ENCODE results near the gene PCDHA10. TPM values are rescaled to one million over a fixed set of nuclear protein-coding genes. Genes with fewer than 3 reads are reported as not detected.

PCDHA10 gene
- total RNA-seq, 4 donors from 2014 or later = 0.38 to 5.8 (median 0.46) TPM

DNA sequence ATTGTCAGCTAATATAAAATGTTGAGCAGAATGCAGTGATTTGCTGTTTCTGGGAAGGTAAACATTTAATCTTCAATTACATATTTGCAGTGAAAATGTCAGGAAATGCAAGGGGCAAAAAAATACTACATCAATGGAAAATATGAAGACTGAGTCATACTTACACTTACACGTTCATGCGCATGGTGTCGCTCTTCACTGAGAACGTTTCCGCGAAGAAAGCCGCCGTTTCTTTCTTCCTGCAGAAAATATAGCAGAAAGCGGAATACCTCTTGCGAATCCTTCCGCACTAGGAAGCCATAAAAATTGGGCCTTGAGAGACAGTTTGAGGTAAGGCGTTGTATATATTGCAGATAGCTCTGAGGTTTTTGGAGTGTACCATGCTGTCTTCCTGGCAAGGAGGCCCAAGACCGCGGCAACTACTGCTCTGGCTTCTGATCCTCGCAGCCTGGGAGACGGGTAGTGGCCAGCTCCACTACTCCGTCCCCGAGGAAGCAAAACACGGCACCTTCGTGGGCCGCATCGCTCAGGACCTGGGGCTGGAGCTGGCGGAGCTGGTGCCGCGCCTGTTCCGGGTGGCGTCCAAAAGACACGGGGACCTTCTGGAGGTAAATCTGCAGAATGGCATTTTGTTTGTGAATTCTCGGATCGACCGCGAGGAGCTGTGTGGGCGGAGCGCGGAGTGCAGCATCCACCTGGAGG lies 26.3 kb downstream of the PCDHA10 start, which contains the start of gene PCDHA13:
TSS of gene PCDHA13 (plus strand) at position 236 of the 702 bp plus-strand sequence. CDS start at position 381, 145 bp downstream.
- Histone ChIP-seq H3K4me1 (no peaks in the 10 kb centered on the region), H3K36me3 (no peaks in the 10 kb centered on the region), H3K27ac (no peak within 1 kb of the TSS), H3K9me3 (peaks cover 0 to 21% (median 0%) of the 10 kb centered on the region in 4 donors), H3K27me3 (no peaks in the 10 kb centered on the region), H3K4me3 (no peak within 1 kb of the TSS)
- DNase-seq = no peak
- TF ChIP-seq POLR2A (IDR thresholded peaks at IDR 0.05) = no peak
- TF ChIP-seq, protein P1, sequence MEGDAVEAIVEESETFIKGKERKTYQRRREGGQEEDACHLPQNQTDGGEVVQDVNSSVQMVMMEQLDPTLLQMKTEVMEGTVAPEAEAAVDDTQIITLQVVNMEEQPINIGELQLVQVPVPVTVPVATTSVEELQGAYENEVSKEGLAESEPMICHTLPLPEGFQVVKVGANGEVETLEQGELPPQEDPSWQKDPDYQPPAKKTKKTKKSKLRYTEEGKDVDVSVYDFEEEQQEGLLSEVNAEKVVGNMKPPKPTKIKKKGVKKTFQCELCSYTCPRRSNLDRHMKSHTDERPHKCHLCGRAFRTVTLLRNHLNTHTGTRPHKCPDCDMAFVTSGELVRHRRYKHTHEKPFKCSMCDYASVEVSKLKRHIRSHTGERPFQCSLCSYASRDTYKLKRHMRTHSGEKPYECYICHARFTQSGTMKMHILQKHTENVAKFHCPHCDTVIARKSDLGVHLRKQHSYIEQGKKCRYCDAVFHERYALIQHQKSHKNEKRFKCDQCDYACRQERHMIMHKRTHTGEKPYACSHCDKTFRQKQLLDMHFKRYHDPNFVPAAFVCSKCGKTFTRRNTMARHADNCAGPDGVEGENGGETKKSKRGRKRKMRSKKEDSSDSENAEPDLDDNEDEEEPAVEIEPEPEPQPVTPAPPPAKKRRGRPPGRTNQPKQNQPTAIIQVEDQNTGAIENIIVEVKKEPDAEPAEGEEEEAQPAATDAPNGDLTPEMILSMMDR (IDR thresholded peaks at IDR 0.05) = no peak

DNA sequence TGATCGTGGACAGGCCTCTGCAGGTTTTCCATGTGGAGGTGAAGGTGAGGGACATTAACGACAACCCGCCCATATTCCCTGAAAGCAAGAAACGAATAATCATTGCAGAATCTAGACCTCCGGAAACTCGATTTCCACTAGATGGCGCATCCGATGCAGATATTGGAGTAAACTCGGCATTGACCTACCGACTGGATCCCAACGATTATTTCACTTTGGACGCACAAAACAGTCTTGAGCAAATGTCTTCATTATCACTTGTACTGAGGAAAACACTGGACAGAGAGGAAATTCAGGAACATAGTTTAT lies 26.8 kb downstream of the PCDHA10 start:
- H3K9me3 ChIP-seq = peaks cover 0 to 16% (median 0%) of the 10 kb centered on the region in 4 donors
- no peaks in the 10 kb centered on the region for H3K36me3 ChIP-seq
- DNase-seq = no peak
- no peak for TF ChIP-seq POLR2A (IDR thresholded peaks at IDR 0.05)
- TF ChIP-seq, protein P1 (IDR thresholded peaks at IDR 0.05) = no peak
- H3K4me3 ChIP-seq = no peak overlapping the region
- no peak overlapping the region for H3K27ac ChIP-seq
- H3K4me1 ChIP-seq = no peaks in the 10 kb centered on the region
- H3K27me3 ChIP-seq = no peaks in the 10 kb centered on the region

DNA sequence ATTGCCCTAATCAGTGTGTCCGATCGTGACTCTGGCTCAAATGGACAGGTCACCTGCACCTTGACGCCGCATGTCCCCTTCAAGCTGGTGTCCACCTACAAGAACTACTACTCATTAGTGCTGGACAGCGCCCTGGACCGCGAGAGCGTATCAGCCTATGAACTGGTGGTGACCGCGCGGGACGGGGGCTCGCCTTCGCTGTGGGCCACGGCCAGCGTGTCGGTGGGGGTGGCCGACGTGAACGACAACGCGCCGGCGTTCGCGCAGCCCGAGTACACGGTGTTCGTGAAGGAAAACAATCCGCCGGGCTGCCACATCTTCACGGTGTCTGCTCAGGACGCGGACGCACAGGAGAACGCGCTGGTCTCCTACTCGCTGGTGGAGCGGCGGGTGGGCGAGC lies 27.7 kb downstream of the PCDHA10 start:
- Histone ChIP-seq H3K36me3 (no peaks in the 10 kb centered on the region), H3K27me3 (no peaks in the 10 kb centered on the region), H3K4me1 (no peaks in the 10 kb centered on the region), H3K27ac (no peak overlapping the region), H3K9me3 (peaks cover 0 to 16% (median 0%) of the 10 kb centered on the region in 4 donors), H3K4me3 (no peak overlapping the region)
- no peak for DNase-seq
- no peak for TF ChIP-seq POLR2A (IDR thresholded peaks at IDR 0.05)
- TF ChIP-seq, protein P1 (IDR thresholded peaks at IDR 0.05) = no peak

DNA sequence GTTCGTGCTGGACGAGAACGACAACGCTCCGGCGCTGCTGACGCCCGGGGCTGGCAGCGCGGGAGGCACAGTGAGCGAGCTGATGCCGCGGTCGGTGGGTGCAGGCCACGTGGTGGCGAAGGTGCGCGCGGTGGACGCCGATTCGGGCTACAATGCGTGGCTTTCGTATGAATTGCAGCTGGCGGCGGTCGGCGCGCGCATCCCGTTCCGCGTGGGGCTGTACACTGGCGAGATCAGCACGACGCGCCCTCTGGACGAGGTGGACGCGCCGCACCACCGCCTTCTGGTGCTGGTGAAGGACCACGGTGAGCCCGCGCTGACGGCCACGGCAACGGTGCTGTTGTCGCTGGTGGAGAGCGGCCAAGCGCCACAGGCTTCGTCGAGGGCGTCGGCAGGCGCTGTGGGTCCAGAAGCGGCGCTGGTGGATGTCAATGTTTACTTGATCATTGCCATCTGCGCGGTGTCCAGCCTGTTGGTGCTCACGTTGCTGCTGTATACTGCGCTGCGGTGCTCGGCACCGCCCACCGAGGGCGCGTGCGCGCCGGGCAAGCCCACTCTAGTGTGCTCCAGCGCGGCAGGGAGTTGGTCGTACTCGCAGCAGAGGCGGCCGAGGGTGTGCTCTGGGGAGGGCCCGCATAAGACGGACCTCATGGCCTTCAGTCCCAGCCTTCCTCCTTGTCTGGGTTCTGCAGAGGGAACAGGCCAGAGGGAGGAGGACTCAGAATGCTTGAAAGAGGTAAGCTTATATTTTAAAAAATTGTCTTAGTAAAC lies 28.4 kb downstream of the PCDHA10 start:
- H3K4me1 ChIP-seq = no peaks in the 10 kb centered on the region
- H3K4me3 ChIP-seq = no peak overlapping the region
- H3K27me3 ChIP-seq = no peaks in the 10 kb centered on the region
- no peak overlapping the region for H3K27ac ChIP-seq
- no peaks in the 10 kb centered on the region for H3K36me3 ChIP-seq
- H3K9me3 ChIP-seq = peaks cover 0 to 16% (median 0%) of the 10 kb centered on the region in 4 donors
- no peak for DNase-seq
- TF ChIP-seq, protein P1 (IDR thresholded peaks at IDR 0.05) = no peak
- no peak for TF ChIP-seq POLR2A (IDR thresholded peaks at IDR 0.05)

DNA sequence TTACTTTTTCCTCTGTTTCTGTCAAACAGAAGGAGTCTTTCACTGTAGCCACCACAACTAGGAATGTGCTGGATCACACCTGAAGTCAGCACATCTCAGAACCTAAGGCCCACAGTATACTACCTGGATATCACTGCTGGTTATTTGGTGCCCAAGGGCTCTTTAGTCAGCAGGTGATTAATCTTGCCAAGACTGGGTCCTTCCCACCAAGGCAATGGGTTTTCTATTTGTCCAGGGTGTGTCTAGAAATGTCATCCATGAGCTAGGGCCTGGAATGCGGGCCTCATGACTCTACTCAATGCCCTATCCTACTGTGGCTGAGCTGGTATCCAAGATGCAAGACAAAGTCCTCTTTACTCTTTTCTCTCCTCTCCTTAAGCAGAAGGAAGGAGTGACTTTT lies 60.6 kb downstream of the PCDHA10 start:
- Histone ChIP-seq H3K27me3 (no peaks in the 10 kb centered on the region), H3K27ac (no peak overlapping the region), H3K9me3 (no peaks in the 10 kb centered on the region), H3K4me1 (no peaks in the 10 kb centered on the region), H3K36me3 (no peaks in the 10 kb centered on the region), H3K4me3 (no peak overlapping the region)
- no peak for DNase-seq
- no peak for TF ChIP-seq POLR2A (IDR thresholded peaks at IDR 0.05)
- TF ChIP-seq, protein P1 (IDR thresholded peaks at IDR 0.05) = no peak

Other genes with a start within 250 kb of the PCDHA10 start
- 10 to 100 TPM in 2 of 4 donors, 1 to 10 TPM in 2; 3.3 to 16.0 (median 7.4) TPM for gene CD14, start 222.7 kb upstream of the PCDHA10 start, total RNA-seq
- 10 to 100 TPM; 21.9 to 90.9 (median 42.2) TPM for gene TMCO6, start 216.4 kb upstream of the PCDHA10 start, total RNA-seq
- 10 to 100 TPM; 51.2 to 90.2 (median 69.6) TPM for gene NDUFA2, start 208.3 kb upstream of the PCDHA10 start, total RNA-seq
- gene IK, start 208.1 kb upstream of the PCDHA10 start, total RNA-seq = 100 to 1,000 TPM in 1 of 4 donors, 10 to 100 TPM in 3; 40.5 to 167 (median 82.8) TPM
- 10 to 100 TPM; 31.3 to 66.8 (median 39.7) TPM for gene WDR55, start 191.0 kb upstream of the PCDHA10 start, total RNA-seq
- 1 to 10 TPM in 3 of 4 donors, not detected in 1; 3.7 to 5.0 (median 3.8) TPM for gene DND1, start 182.3 kb upstream of the PCDHA10 start, total RNA-seq
- 10 to 100 TPM; 24.3 to 55.3 (median 46.1) TPM for gene HARS1, start 164.5 kb upstream of the PCDHA10 start, total RNA-seq
- 10 to 100 TPM; 21.5 to 49.6 (median 42.4) TPM for gene HARS2, start 164.4 kb upstream of the PCDHA10 start, total RNA-seq
- 10 to 100 TPM; 17.3 to 21.7 (median 21.1) TPM for gene ZMAT2, start 155.4 kb upstream of the PCDHA10 start, total RNA-seq
- not detected for gene PCDHA1, start 69.8 kb upstream of the PCDHA10 start, total RNA-seq
- gene PCDHA2, start 61.0 kb upstream of the PCDHA10 start, total RNA-seq = not detected
- gene PCDHA3, start 54.8 kb upstream of the PCDHA10 start, total RNA-seq = under 1 TPM in 1 of 4 donors, not detected in 3; 0.27 TPM
- gene PCDHA4, start 48.8 kb upstream of the PCDHA10 start, total RNA-seq = 1 to 10 TPM in 1 of 4 donors, under 1 TPM in 1, not detected in 2; 0.54 to 2.6 TPM
- gene PCDHA5, start 34.3 kb upstream of the PCDHA10 start, total RNA-seq = under 1 TPM in 3 of 4 donors, not detected in 1; 0.27 to 0.88 (median 0.38) TPM
- under 1 TPM in 3 of 4 donors, not detected in 1; 0.35 to 0.57 (median 0.54) TPM for gene PCDHA6, start 27.9 kb upstream of the PCDHA10 start, total RNA-seq
- 1 to 10 TPM in 2 of 4 donors, under 1 TPM in 1, not detected in 1; 0.27 to 1.7 (median 1.2) TPM for gene PCDHA7, start 21.6 kb upstream of the PCDHA10 start, total RNA-seq
- 1 to 10 TPM in 1 of 4 donors, not detected in 3; 5.0 TPM for gene PCDHA8, start 14.7 kb upstream of the PCDHA10 start, total RNA-seq
- gene PCDHA9, start 7.5 kb upstream of the PCDHA10 start, total RNA-seq = under 1 TPM in 1 of 4 donors, not detected in 3; 0.83 TPM
- gene PCDHA11, start 13.1 kb downstream of the PCDHA10 start, total RNA-seq = 1 to 10 TPM in 1 of 4 donors, under 1 TPM in 3; 0.27 to 5.8 (median 0.40) TPM
- 1 to 10 TPM in 1 of 4 donors, under 1 TPM in 2, not detected in 1; 0.27 to 1.1 (median 0.83) TPM for gene PCDHA12, start 19.4 kb downstream of the PCDHA10 start, total RNA-seq
- gene PCDHA13, start 26.2 kb downstream of the PCDHA10 start, total RNA-seq = 1 to 10 TPM in 1 of 4 donors, under 1 TPM in 1, not detected in 2; 0.27 to 3.3 TPM
- 1 to 10 TPM in 1 of 4 donors, under 1 TPM in 1, not detected in 2; 0.54 to 2.5 TPM for gene PCDHAC1, start 70.4 kb downstream of the PCDHA10 start, total RNA-seq
- 1 to 10 TPM in 1 of 4 donors, under 1 TPM in 3; 0.18 to 1.7 (median 0.43) TPM for gene PCDHAC2, start 110.6 kb downstream of the PCDHA10 start, total RNA-seq
- not detected for gene PCDHB1, start 195.5 kb downstream of the PCDHA10 start, total RNA-seq
- gene PCDHB2, start 238.7 kb downstream of the PCDHA10 start, total RNA-seq = 1 to 10 TPM in 1 of 4 donors, under 1 TPM in 3; 0.35 to 1.3 (median 0.65) TPM
- 1 to 10 TPM in 2 of 4 donors, under 1 TPM in 1, not detected in 1; 0.70 to 4.1 (median 1.1) TPM for gene PCDHB3, start 244.6 kb downstream of the PCDHA10 start, total RNA-seq